Uterus (tissue), 4 donors: ENCODE results near the gene HAGH. TPM values are rescaled to one million over a fixed set of nuclear protein-coding genes. Genes with fewer than 3 reads are reported as not detected.
A peak's percentile ranks its signal among the peaks of the same experiment; 100 is the strongest.

Source experiments
- DNase-seq, 2 donors: peaks; one replicate each; pipeline ENCODE4 v3.0.0-alpha.2; 2019 to 2020
- H3K27ac ChIP-seq, 2 donors: fragments of 200-600 bp; sonication (generic); 1 replicate in 1 of 2; 2 replicates in 1 of 2; pipeline ENCODE4 v1.5.1; 2016 to 2018
- H3K27me3 ChIP-seq, 2 donors: fragments of 200-600 bp; sonication (generic); one replicate each; pipeline ENCODE4 v1.5.1; 2018 to 2019; ENCODE audit warnings: control low read depth in 1 of 2
- H3K36me3 ChIP-seq, 2 donors: fragments of 200-600 bp; sonication (generic); one replicate each; pipeline ENCODE4 v1.5.1; 2019; ENCODE audit warnings: control low read depth in 1 of 2
- H3K4me1 ChIP-seq, 2 donors: fragments of 200-600 bp; sonication (generic); one replicate each; pipeline ENCODE4 v1.5.1; 2018 to 2019; ENCODE audit warnings: control low read depth in 1 of 2
- H3K4me3 ChIP-seq, 2 donors: fragments of 200-600 bp; sonication (generic); 1 replicate in 1 of 2; 2 replicates in 1 of 2; pipeline ENCODE4 v1.5.1; 2018 to 2019; ENCODE audit warnings: mild to moderate bottlenecking in 1 of 2
- H3K9me3 ChIP-seq, 2 donors: fragments of 200-600 bp; sonication (generic); one replicate each; pipeline ENCODE4 v1.5.1; 2019; ENCODE audit warnings: control low read depth in 1 of 2
- POLR2A ChIP-seq, 2 donors: fragments of 450-650 bp; IDR thresholded peaks; one replicate each; pipeline ENCODE4 v1.6.1; 2016; ENCODE audit warnings: antibody characterized with exemption in 2 of 2, mild to moderate bottlenecking in 1 of 2, moderate library complexity in 1 of 2
- intact Hi-C: fragments of 100-400 bp; cut with DNase I; formaldehyde crosslinking; loops from one replicate; pipeline ENCODE4 v1.15.1; 2023; ENCODE audit warnings: low total_unique reads
- total RNA-seq, 4 donors: library from RNA; depleted of rRNA in 3 of 4; stranded (reverse); fragments of >200 nt in 3 of 4; gene quantifications; one replicate each; pipeline versions ENCODE4 v1.1.0 to v1.2.4, GENCODE V29; 2014 to 2023
- TF ChIP-seq, protein P1 (sequence below), 4 experiments: fragments of 200-600 bp in 2 of 4; fragments of 450-650 bp in 2 of 4; sonication (generic) in 2 of 4; IDR thresholded peaks; one replicate each; pipeline ENCODE4 v1.5.1; 2016 to 2019; ENCODE audit warnings: antibody characterized with exemption in 4 of 4, mild to moderate bottlenecking in 2 of 4, moderate library complexity in 1 of 4
- donor health status: DM: yes; HTN: yes; CAD: no.

Gene HAGH
- total RNA-seq, 4 donors from 2014 or later, result 22.9 to 75.3 (median 34.0) TPM

DNA sequence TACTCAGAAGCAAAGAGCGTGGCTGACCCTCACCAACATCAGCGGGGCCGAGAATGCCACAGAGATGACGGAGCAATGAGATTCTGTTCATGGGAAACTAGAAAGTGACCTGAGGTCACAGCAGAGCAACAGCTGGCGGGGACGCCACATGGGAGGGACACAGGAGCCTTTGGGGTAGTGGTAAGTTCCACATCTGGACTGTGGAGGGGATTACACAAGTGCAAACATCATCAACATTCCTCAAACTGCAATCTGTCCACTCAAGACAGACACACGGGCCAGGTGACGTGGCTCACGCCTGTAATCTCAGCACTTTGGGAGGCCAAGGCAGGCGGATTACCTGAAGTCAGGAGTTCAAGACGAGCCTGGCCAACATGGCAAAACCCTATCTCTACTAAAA is 11.2 kb downstream of the HAGH start:
- Histone ChIP-seq H3K27me3 (no peaks in the 10 kb centered on the region), H3K4me1 (no peaks in the 10 kb centered on the region), H3K9me3 (no peaks in the 10 kb centered on the region), H3K36me3 (no peaks in the 10 kb centered on the region), H3K4me3 (no peak overlapping the region), H3K27ac (no peak overlapping the region)
- DNase-seq, result no peak
- TF ChIP-seq, protein P1, sequence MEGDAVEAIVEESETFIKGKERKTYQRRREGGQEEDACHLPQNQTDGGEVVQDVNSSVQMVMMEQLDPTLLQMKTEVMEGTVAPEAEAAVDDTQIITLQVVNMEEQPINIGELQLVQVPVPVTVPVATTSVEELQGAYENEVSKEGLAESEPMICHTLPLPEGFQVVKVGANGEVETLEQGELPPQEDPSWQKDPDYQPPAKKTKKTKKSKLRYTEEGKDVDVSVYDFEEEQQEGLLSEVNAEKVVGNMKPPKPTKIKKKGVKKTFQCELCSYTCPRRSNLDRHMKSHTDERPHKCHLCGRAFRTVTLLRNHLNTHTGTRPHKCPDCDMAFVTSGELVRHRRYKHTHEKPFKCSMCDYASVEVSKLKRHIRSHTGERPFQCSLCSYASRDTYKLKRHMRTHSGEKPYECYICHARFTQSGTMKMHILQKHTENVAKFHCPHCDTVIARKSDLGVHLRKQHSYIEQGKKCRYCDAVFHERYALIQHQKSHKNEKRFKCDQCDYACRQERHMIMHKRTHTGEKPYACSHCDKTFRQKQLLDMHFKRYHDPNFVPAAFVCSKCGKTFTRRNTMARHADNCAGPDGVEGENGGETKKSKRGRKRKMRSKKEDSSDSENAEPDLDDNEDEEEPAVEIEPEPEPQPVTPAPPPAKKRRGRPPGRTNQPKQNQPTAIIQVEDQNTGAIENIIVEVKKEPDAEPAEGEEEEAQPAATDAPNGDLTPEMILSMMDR (IDR thresholded peaks at IDR 0.05), result no peak
- TF ChIP-seq POLR2A (IDR thresholded peaks at IDR 0.05), result no peak
- intact Hi-C loops, result no loop called here

DNA sequence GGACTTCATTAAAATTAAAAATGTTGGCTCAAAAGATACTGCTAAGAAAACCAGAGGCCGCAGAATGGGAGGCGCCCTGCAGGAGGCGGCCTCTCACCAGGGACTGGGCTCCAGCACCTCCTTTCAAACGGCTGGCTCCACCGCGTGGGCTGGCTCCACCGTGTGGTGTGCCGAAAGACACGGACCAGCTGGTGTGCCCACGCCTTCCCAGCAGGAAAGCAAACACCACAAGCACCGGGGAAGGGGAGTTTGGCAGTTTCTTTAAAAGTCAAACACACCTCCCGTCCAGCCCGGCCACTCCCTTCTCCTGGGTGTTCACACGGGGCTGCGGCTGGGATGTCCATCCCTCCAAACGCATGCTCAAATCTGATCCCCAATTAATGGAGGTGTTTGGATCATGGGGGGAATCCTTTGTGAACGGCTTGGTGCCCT is 13.9 kb downstream of the HAGH start:
- H3K27me3 ChIP-seq, result no peaks in the 10 kb centered on the region
- no peak for TF ChIP-seq POLR2A (IDR thresholded peaks at IDR 0.05)
- TF ChIP-seq, protein P1 (IDR thresholded peaks at IDR 0.05), result peak; percentile 39 to 51 (median 44)
- H3K4me1 ChIP-seq, result no peaks in the 10 kb centered on the region
- no peaks in the 10 kb centered on the region for H3K36me3 ChIP-seq
- DNase-seq, result peak in 1 of 2 donors; percentile 41
- no peak overlapping the region for H3K27ac ChIP-seq
- intact Hi-C loops, result no loop called here
- H3K4me3 ChIP-seq, result no peak overlapping the region
- no peaks in the 10 kb centered on the region for H3K9me3 ChIP-seq

DNA sequence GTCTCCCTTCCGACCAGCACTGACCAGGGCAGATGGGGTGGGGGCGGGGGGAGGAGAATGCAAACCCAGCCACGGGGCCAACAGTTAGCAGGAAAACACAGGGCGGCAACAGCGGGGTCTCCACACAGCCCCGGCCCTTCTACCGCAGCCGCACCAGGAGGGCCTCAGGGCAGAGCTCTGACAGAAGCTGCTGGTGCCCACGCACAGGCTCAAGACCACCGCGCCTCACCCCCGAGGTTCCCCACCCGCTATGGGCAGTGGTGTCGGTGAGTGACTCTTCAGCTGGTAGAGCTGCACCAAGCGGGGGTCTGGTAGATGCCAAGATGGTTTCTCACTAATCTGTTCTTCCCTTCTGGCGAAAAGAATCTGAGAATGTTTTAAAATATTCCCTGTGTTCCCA is 16.1 kb downstream of the HAGH start:
- intact Hi-C loops, result no loop called here
- Histone ChIP-seq H3K4me1 (no peaks in the 10 kb centered on the region), H3K27ac (no peak overlapping the region), H3K9me3 (no peaks in the 10 kb centered on the region), H3K27me3 (no peaks in the 10 kb centered on the region), H3K36me3 (no peaks in the 10 kb centered on the region), H3K4me3 (no peak overlapping the region)
- TF ChIP-seq POLR2A (IDR thresholded peaks at IDR 0.05), result no peak
- TF ChIP-seq, protein P1 (IDR thresholded peaks at IDR 0.05), result no peak
- DNase-seq, result no peak

DNA sequence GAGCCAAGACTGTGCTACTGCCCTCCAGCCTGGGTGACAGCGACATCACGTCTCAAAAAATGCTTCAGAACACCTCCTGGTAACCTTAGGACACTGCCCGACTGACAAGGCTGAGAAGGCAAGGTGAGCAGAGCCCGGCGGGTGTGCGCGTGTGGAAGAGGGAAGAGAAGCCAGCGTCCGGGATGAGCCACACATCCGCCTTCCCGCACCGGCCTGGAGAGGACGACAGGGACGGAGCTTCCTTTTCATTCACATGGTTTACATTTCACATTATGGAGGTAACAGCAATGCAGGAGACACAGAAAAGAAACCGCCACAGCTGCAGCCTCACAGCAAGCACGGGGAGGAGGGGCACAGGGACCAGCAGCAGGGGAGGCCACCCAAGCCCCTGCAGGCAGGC is 16.5 kb downstream of the HAGH start:
- no peak for DNase-seq
- Histone ChIP-seq H3K36me3 (no peaks in the 10 kb centered on the region), H3K27ac (no peak overlapping the region), H3K4me1 (no peaks in the 10 kb centered on the region), H3K27me3 (no peaks in the 10 kb centered on the region), H3K4me3 (no peak overlapping the region), H3K9me3 (no peaks in the 10 kb centered on the region)
- intact Hi-C loops, result no loop called here
- TF ChIP-seq, protein P1 (IDR thresholded peaks at IDR 0.05), result no peak
- no peak for TF ChIP-seq POLR2A (IDR thresholded peaks at IDR 0.05)

DNA sequence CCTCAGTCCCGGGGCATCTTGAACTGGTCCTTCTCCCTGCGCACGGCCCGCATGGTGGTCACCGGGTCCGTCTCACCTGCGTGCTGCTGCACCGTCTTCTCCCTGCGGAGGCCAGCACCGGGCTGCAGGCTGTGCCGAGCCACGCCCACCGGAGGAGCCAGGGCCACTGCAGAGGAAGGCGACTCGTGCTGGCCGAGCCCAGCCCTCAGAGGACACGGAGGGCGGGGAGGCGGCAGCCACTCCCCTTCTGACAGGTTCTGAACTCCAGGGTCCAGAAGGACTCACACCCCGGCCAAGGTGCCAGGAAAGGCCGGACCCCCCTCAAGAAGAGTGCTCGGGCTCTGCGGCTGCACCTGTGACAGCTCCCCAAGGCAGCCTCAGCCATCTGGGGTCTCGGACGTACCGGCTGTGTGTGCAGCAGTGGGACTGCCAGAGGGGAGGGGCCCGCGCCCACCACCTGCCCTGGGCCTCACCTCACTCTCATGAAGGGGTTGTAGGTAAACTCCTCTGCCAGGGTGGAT is 17.3 kb downstream of the HAGH start:
- Histone ChIP-seq H3K36me3 (no peaks in the 10 kb centered on the region), H3K9me3 (no peaks in the 10 kb centered on the region), H3K27me3 (no peaks in the 10 kb centered on the region), H3K4me1 (no peaks in the 10 kb centered on the region), H3K27ac (no peak overlapping the region), H3K4me3 (no peak overlapping the region)
- intact Hi-C loops, result no loop called here
- no peak for TF ChIP-seq POLR2A (IDR thresholded peaks at IDR 0.05)
- TF ChIP-seq, protein P1 (IDR thresholded peaks at IDR 0.05), result no peak
- no peak for DNase-seq
